GM13976 (cell line): ENCODE measurements around the gene HS1BP3.

ENCODE experiments used
- DNase-seq: peaks from one replicate; pipeline ENCODE4 v3.0.0; 2012; ENCODE audit warnings: low spot score
- CTCF ChIP-seq: IDR thresholded peaks from 2 replicates; pipeline ENCODE4 v1.5.1; 2012; ENCODE audit warnings: borderline replicate concordance, mild to moderate bottlenecking; ENCODE audit not compliant: insufficient read depth; ENCODE audit errors: extremely low read depth, missing control alignments, control extremely low read depth
- in situ Hi-C: fragments of 300-500 bp; cut with MboI; formaldehyde crosslinking; loops from one replicate; pipeline ENCODE4 v1.12.0; 2022; ENCODE audit warnings: low sequenced_read_pairs, mixed read lengths, inconsistent platforms; ENCODE audit not compliant: unreplicated experiment

HS1BP3 gene

DNA sequence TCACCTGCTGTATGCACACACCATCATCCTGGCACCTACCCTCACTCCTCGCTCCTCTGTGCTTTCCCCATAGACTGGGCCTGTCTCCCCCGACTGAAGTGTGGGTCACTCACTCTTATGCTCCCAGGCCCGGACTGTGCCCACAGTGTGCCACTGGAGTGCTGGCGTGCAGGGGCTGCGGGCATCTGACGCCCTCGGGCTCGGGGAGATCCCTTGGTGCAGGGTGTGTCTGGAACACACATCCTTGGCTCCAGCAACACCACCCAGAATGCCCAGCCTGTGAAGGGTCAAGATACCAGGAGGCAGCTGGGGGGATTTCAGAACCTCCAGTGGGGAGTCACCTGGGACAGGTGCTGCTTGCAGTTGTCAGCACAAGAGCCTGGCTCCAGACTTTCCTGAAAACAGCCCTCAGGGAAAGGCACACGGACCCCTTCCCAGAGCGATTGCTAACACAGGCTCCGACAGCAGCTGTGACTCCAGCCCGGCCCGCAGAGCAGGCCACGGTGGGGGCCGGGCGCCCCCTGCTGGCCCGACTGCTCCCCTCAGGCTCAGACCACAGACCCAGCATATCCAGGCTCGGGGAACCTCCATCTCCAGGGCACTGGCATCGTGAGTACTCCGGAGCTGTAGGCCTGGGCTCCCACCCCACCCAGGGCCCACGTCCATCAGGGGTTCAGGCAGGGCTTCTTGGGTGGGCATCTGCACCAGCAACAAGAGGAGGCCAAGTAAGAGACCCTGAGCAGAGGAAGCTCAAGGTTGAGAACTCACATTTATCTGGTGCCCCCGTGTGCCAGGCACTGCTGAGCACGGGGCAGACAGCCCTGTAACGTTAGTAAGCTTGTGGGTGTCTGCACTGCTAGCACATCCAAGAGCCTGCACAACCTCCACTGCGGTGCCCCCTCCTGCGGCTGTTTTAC is 8.6 kb downstream of the HS1BP3 start:
- in situ Hi-C loops: loop anchor here (5.0 to 25.0 kb wide), 3 partner anchors 200 to 505 kb away; partner anchors contain the start of gene SDC1
- peak; percentile 86 for TF ChIP-seq CTCF
- DNase-seq: peak; percentile 93

DNA sequence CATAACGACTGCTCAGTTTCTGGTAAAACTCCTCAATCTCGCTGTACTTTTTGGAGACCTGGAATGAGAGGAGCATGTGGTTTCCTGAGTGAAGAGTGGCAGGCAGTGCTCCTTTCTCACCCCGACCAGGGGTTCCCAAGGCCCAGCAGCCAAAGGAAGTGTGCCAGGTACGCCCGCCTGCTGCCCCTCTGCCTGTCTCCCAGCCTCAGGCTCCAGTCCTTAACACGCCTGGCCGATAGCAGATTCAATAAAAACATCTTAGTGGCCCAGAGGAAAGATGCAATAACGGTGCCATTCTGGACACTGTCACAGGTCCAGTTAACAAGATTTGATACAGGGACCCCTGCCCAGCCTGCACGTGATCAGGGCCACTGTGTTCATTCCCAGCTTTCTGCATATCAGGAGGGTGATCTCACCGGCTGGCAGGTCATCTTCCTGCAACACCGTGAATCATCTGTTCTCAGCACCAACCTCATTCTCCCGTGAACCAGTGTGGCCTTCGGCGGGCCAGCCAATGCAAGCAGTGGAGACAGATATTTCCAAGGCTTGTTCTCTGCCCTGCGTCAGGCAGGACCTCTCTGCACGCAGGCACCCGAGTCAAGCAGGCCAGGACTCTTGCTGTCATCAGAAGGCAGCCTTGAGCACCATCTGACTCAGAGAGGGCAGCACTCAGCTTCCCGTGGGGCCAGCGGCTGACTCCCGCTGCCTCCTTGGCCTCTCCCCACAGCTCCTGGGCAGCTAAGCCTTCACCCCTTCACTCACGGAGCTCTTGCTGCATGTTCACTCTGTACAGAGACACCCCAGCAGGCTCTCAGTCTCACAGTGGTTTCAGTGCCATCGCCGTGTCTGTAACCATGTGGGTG is 9.5 kb downstream of the HS1BP3 start:
- DNase-seq: no peak
- in situ Hi-C loops: loop anchor here (5.0 to 25.0 kb wide), 3 partner anchors 199 to 504 kb away; partner anchors contain the start of gene SDC1
- TF ChIP-seq CTCF: no peak

GRCh38 chr2:20640411-20641122 is 10.3 kb downstream of the HS1BP3 start:
- no peak for DNase-seq
- TF ChIP-seq CTCF: no peak
- in situ Hi-C loops: loop anchor here (5.0 to 25.0 kb wide), 3 partner anchors 198 to 503 kb away; partner anchors contain the start of gene SDC1

DNA sequence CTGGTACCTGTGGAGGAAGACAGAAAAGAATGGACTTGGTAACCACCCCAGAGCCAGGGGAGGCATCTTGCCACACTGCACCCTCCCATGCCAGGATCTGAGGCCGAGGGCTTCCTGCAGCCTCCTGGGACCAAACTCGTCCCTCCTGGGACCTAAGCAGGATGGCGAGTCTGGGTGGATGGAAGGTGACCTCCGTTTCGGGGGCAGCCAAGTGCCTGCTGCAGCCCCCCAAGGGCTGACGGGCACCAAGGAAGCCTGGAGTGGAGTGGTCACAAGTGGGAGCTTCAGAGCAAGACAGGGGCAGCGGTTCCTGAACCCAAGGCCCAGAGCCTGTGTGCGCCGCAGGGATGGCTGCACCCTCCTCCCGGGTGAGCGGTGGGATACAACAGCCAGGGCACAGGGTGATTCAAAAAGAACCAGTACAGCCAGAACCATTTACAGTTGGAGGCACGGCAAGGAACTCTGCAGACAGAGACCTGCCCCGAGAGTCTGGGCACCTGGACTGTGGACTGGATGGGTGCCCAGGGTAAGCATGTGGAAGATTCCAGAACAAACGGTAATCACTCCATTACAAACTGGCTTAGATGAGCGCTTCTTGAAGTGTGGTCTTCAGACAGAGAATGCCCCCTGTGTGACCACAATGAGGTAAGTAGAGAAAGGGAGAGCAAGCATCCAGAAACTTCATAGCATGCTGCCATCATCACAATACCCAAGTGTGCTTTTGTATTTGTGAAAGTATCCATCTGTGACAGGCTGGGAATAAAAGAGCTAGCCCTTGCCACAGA is 12.1 kb downstream of the HS1BP3 start:
- in situ Hi-C loops: loop anchor here (25.0 kb wide), 2 partner anchors 402 to 502 kb away; partner anchors contain the start of gene SDC1
- DNase-seq: no peak
- no peak for TF ChIP-seq CTCF

DNA sequence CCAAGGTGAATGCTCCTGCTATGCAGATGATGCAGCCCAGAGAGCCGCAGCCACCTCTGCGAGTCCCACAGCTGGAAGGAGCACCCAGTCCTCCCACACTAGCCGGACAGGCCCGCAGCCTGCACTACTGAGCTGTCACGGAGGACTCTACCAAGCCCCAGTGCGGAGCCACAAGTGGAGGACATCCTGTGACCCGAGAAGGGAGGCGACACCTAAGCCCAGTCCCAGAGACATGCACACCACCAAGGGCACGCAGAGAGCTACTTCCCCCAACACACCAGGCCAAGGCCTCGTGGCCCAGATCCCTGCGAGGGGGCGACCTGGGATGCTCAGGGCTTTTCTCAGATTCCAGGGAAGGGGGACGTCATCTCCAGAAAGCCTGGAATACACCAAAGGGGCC is 12.9 kb downstream of the HS1BP3 start:
- no peak for TF ChIP-seq CTCF
- in situ Hi-C loops: loop anchor here (25.0 kb wide), 2 partner anchors 401 to 501 kb away; partner anchors contain the start of gene SDC1
- no peak for DNase-seq
